ENCODE results near the gene SF3B2.

SF3B2 gene

GRCh38 chr11:66026017-66026529 lies 26.1 kb upstream of the SF3B2 start, which contains the start of gene CATSPER1:
Gene CATSPER1, minus strand, starts transcription at chr11:66026479. Its CDS starts 100 bp downstream, at chr11:66026379.
- Histone ChIP-seq H3K9ac (ENCODE audit: low read length) (no peak within 1 kb of the TSS), H3K4me2 (ENCODE audit: low read length) (no peak within 1 kb of the TSS), H3K36me3 (replicated peaks; ENCODE audit: low read depth, low read length) (no peaks in the 10 kb centered on the region), H3K27ac (ENCODE audit: low read length) (no peak within 1 kb of the TSS), H3K4me3 (ENCODE audit: low read length) (no peak within 1 kb of the TSS), H3K27me3 (ENCODE audit: low read depth, low read length) (peaks cover 16% of the 10 kb centered on the region), H3K4me1 (ENCODE audit: low read length) (peaks cover 2% of the 10 kb centered on the region; the same call in 1 of the 2 replicates), H3K9me3 (ENCODE audit: insufficient read depth, low read length) (no peaks in the 10 kb centered on the region), H2AFZ (ENCODE audit: low read depth, low read length) (no peak within 1 kb of the TSS), H3K79me2 (ENCODE audit: low read length) (no peaks in the 10 kb centered on the region), H4K20me1 (ENCODE audit: insufficient read depth, low read length) (no peaks in the 10 kb centered on the region)
- TF ChIP-seq, protein P1, sequence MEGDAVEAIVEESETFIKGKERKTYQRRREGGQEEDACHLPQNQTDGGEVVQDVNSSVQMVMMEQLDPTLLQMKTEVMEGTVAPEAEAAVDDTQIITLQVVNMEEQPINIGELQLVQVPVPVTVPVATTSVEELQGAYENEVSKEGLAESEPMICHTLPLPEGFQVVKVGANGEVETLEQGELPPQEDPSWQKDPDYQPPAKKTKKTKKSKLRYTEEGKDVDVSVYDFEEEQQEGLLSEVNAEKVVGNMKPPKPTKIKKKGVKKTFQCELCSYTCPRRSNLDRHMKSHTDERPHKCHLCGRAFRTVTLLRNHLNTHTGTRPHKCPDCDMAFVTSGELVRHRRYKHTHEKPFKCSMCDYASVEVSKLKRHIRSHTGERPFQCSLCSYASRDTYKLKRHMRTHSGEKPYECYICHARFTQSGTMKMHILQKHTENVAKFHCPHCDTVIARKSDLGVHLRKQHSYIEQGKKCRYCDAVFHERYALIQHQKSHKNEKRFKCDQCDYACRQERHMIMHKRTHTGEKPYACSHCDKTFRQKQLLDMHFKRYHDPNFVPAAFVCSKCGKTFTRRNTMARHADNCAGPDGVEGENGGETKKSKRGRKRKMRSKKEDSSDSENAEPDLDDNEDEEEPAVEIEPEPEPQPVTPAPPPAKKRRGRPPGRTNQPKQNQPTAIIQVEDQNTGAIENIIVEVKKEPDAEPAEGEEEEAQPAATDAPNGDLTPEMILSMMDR (IDR thresholded peaks at IDR 0.05; ENCODE audit: low read depth, low read length) = no peak

DNA sequence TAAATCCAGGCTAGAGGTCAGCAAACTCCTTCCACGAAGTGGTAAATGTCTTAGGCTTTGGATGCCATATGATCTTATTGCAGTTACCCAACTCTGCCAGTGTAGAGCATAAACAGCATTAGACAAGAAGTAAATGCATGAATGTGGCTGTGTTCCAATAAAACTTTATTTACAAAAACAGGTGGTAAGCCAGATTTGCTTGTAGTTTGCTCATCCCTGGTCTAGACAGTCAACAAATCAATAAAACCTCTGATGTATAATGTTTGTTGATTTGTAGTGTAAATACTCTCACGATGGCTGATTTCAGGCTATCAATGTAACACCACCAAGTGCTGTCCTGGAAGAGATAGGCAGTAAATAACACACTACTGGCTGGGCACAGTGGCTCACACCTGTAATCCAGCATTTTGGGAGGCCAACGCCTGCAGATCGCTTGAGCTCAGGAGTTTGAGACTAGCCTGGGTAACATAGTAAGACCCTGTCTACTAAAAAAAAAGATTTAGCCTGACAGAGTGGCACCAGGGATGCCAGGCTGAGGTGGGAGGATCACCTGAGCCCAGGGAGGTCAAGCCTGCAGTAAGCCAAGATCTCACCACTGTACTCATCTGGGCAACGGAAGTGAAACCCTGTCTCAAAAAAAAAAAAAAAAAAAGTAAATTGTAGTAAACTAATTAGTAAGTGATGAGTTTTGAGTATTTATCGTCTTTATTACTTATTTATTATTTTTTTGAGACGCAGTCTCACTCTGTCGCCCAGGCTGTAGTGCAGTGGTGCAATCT lies 19.0 kb upstream of the SF3B2 start:
- H3K79me2 ChIP-seq (ENCODE audit: low read length) = no peaks in the 10 kb centered on the region
- H4K20me1 ChIP-seq (ENCODE audit: insufficient read depth, low read length) = no peaks in the 10 kb centered on the region
- TF ChIP-seq EZH2phosphoT487 (IDR thresholded peaks at IDR 0.05; ENCODE audit: low read depth) = no peak
- TF ChIP-seq, protein P1 (IDR thresholded peaks at IDR 0.05; ENCODE audit: low read depth, low read length) = no peak

GRCh38 chr11:66035653-66036333 lies 16.4 kb upstream of the SF3B2 start:
- no peaks in the 10 kb centered on the region; the same call in 1 of the 2 replicates for H3K27me3 ChIP-seq (ENCODE audit: low read depth, low read length)
- no peaks in the 10 kb centered on the region for H3K9me3 ChIP-seq (ENCODE audit: insufficient read depth, low read length)
- H3K4me3 ChIP-seq (ENCODE audit: low read length) = no peak overlapping the region
- H3K9ac ChIP-seq (ENCODE audit: low read length) = no peak overlapping the region
- H3K4me2 ChIP-seq (ENCODE audit: low read length) = no peak overlapping the region
- H3K79me2 ChIP-seq (ENCODE audit: low read length) = no peaks in the 10 kb centered on the region
- TF ChIP-seq, protein P1 (IDR thresholded peaks at IDR 0.05; ENCODE audit: low read depth, low read length) = no peak
- TF ChIP-seq EZH2phosphoT487 (IDR thresholded peaks at IDR 0.05; ENCODE audit: low read depth) = no peak
- H3K36me3 ChIP-seq (replicated peaks; ENCODE audit: low read depth, low read length) = no peaks in the 10 kb centered on the region
- H4K20me1 ChIP-seq (ENCODE audit: insufficient read depth, low read length) = no peaks in the 10 kb centered on the region
- H3K27ac ChIP-seq (ENCODE audit: low read length) = no peak overlapping the region
- H2AFZ ChIP-seq (ENCODE audit: low read depth, low read length) = no peak overlapping the region
- H3K4me1 ChIP-seq (ENCODE audit: low read length) = peaks cover 4% of the 10 kb centered on the region

More for the DNA sequence above, 19.0 kb upstream of the SF3B2 start:
- no peak overlapping the region for H3K4me3 ChIP-seq (ENCODE audit: low read length)
- no peak overlapping the region for H2AFZ ChIP-seq (ENCODE audit: low read depth, low read length)
- H3K9ac ChIP-seq (ENCODE audit: low read length) = no peak overlapping the region
- H3K9me3 ChIP-seq (ENCODE audit: insufficient read depth, low read length) = no peaks in the 10 kb centered on the region
- H3K36me3 ChIP-seq (replicated peaks; ENCODE audit: low read depth, low read length) = no peaks in the 10 kb centered on the region
- H3K27me3 ChIP-seq (ENCODE audit: low read depth, low read length) = peaks cover 3% of the 10 kb centered on the region
- H3K4me2 ChIP-seq (ENCODE audit: low read length) = no peak overlapping the region
- peaks cover 4% of the 10 kb centered on the region for H3K4me1 ChIP-seq (ENCODE audit: low read length)
- H3K27ac ChIP-seq (ENCODE audit: low read length) = no peak overlapping the region

GRCh38 chr11:66036334-66036710 lies 15.8 kb upstream of the SF3B2 start:
- Histone ChIP-seq H3K27me3 (ENCODE audit: low read depth, low read length) (no peaks in the 10 kb centered on the region; the same call in 1 of the 2 replicates), H3K9ac (ENCODE audit: low read length) (no peak overlapping the region), H3K4me1 (ENCODE audit: low read length) (peaks cover 4% of the 10 kb centered on the region), H3K36me3 (replicated peaks; ENCODE audit: low read depth, low read length) (no peaks in the 10 kb centered on the region), H3K9me3 (ENCODE audit: insufficient read depth, low read length) (no peaks in the 10 kb centered on the region), H3K4me2 (ENCODE audit: low read length) (no peak overlapping the region), H4K20me1 (ENCODE audit: insufficient read depth, low read length) (no peaks in the 10 kb centered on the region), H3K79me2 (ENCODE audit: low read length) (no peaks in the 10 kb centered on the region), H3K4me3 (ENCODE audit: low read length) (no peak overlapping the region), H2AFZ (ENCODE audit: low read depth, low read length) (no peak overlapping the region), H3K27ac (ENCODE audit: low read length) (no peak overlapping the region)
- TF ChIP-seq, protein P1 (IDR thresholded peaks at IDR 0.05; ENCODE audit: low read depth, low read length) = no peak
- TF ChIP-seq EZH2phosphoT487 (IDR thresholded peaks at IDR 0.05; ENCODE audit: low read depth) = no peak
